Neural progenitor cell (in vitro differentiated cells): ENCODE results near the gene NADSYN1.

Experiments
- EZH2 ChIP-seq: fragments of 200-600 bp; sonication (generic); IDR thresholded peaks from 2 replicates; pipeline ENCODE4 v1.6.1; 2017; ENCODE audit warnings: antibody characterized with exemption, mild to moderate bottlenecking, moderate library complexity
- TF ChIP-seq, protein P1 (sequence below): fragments of 200-600 bp; sonication (generic); IDR thresholded peaks from 2 replicates; pipeline ENCODE4 v1.5.1; 2017; ENCODE audit warnings: antibody characterized with exemption, mild to moderate bottlenecking

DNA sequence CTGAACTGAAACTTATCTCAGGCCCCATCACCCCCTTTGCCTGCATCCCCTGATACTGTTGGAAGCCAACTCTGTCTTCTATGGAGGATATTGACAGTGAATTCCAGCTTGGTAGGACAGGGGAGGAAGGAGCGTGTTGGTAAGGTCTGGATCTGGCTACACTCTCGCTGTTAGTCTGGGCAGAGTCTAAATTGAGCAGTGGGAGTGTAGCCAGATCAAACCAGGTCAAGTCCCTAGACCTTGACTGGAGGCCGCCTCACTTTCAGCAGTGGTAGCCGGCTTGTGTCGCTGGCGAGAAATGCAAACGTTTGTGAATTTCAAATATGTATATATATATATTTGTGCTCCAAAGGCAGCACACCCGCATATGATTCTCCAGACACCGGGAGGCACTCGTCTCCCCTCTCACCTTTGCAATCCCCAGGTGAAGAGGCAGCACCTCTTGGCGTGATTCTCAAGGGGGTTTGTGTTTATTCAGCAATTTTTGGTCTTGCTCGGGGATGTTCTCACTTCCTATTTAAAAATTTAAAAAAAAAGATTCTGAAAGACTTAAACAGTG, 31.5 kb upstream of the NADSYN1 start:
- TF ChIP-seq, protein P1, sequence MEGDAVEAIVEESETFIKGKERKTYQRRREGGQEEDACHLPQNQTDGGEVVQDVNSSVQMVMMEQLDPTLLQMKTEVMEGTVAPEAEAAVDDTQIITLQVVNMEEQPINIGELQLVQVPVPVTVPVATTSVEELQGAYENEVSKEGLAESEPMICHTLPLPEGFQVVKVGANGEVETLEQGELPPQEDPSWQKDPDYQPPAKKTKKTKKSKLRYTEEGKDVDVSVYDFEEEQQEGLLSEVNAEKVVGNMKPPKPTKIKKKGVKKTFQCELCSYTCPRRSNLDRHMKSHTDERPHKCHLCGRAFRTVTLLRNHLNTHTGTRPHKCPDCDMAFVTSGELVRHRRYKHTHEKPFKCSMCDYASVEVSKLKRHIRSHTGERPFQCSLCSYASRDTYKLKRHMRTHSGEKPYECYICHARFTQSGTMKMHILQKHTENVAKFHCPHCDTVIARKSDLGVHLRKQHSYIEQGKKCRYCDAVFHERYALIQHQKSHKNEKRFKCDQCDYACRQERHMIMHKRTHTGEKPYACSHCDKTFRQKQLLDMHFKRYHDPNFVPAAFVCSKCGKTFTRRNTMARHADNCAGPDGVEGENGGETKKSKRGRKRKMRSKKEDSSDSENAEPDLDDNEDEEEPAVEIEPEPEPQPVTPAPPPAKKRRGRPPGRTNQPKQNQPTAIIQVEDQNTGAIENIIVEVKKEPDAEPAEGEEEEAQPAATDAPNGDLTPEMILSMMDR, result no peak
- no peak for TF ChIP-seq EZH2
